Endothelial cell of umbilical vein (primary cell): ENCODE measurements around the gene CSH2. TPM values are rescaled to one million over a fixed set of nuclear protein-coding genes. Genes with fewer than 3 reads are reported as not detected.
A peak's percentile ranks its signal among the peaks of the same experiment; 100 is the strongest.
"Not testable (repeated sequence)": the region's sequence is repeated elsewhere in the genome, so short reads cannot be mapped to it uniquely, and the experiment has no call there.

Experiments
- BruUV-seq: library from RNA; stranded (reverse); fragments of 400-500 nt; replicated peaks from 2 replicates; lab custom pipeline; 2021; lab: Mats Ljungman, UMichigan
- CTCF ChIA-PET: fragments of 300-600, 350-600 bp; sonication (Branson Sonifier 250); formaldehyde crosslinking; loops from one replicate; lab custom pipeline; 2021; ENCODE audit warnings: antibody characterized with exemption, inconsistent platforms; lab: Charles Lee
- POLR2A ChIA-PET: fragments of 300-600, 350-600 bp; sonication (Branson Sonifier 250); formaldehyde crosslinking; loops from one replicate; lab custom pipeline; 2021; ENCODE audit warnings: antibody characterized with exemption, inconsistent platforms; lab: Charles Lee
- DNase-seq: peaks from one replicate; pipeline ENCODE4 v3.0.0-alpha.2; 2011; ENCODE audit warnings: low read depth, low spot score
- FAIRE-seq: peaks from 2 replicates; lab custom pipeline; 2011; peaks lifted over from hg19 to GRCh38; lab: Jason Lieb, UNC
- H2AFZ ChIP-seq: 2 replicates; pipeline ENCODE4 v1.6.0; 2012; ENCODE audit warnings: low read depth, low read length, control low read depth, inconsistent platforms
- H3K27ac ChIP-seq: 2 replicates; pipeline ENCODE4 v1.5.1; 2011; ENCODE audit warnings: low read depth, mild to moderate bottlenecking, control low read depth, low read length, moderate library complexity; ENCODE audit not compliant: insufficient read depth
- H3K27me3 ChIP-seq, 2 experiments: 2 replicates each; pipeline versions ENCODE4 v1.6.0 to v1.6.1; 2011; ENCODE audit warnings: low read length in 2 of 2, mixed read lengths in 1 of 2; ENCODE audit not compliant: control insufficient read depth in 2 of 2, insufficient read depth in 2 of 2
- H3K36me3 ChIP-seq, 2 experiments: 2 replicates in 1 of 2; 3 replicates in 1 of 2; pipeline ENCODE4 v1.5.1; 2011; ENCODE audit warnings: low read length in 2 of 2, mild to moderate bottlenecking in 1 of 2, moderate library complexity in 1 of 2; ENCODE audit not compliant: control insufficient read depth in 2 of 2, insufficient read depth in 2 of 2; ENCODE audit errors: extremely low read depth in 1 of 2
- H3K4me1 ChIP-seq: 3 replicates; pipeline ENCODE4 v1.5.1; 2011; ENCODE audit warnings: mild to moderate bottlenecking, low read length; ENCODE audit not compliant: control insufficient read depth, insufficient read depth; ENCODE audit errors: extremely low read depth
- H3K4me2 ChIP-seq: 2 replicates; pipeline ENCODE4 v1.6.1; 2011; ENCODE audit warnings: low read length, control low read depth, mixed read lengths; ENCODE audit not compliant: insufficient read depth
- H3K4me3 ChIP-seq, 3 experiments: fragments of 200-600 bp in 1 of 3; sonication (generic), shearing (Covaris generic) in 1 of 3; replicated peaks in 1 of 3; 2 replicates each; pipeline ENCODE4 v1.5.1; 2011 to 2016; ENCODE audit warnings: control low read depth in 3 of 3, low read length in 3 of 3, mild to moderate bottlenecking in 2 of 3, inconsistent platforms in 1 of 3, low read depth in 1 of 3, moderate library complexity in 1 of 3; ENCODE audit not compliant: insufficient read depth in 1 of 3
- H3K79me2 ChIP-seq: 2 replicates; pipeline ENCODE4 v1.6.0; 2012; ENCODE audit warnings: low read length, inconsistent platforms; ENCODE audit not compliant: control insufficient read depth, insufficient read depth
- H3K9ac ChIP-seq: replicated peaks from 2 replicates; pipeline ENCODE3; 2011; ENCODE audit warnings: low read length, control low read depth; ENCODE audit not compliant: insufficient read depth; ENCODE audit errors: extremely low read depth
- H3K9me1 ChIP-seq: replicated peaks from 3 replicates; pipeline ENCODE4 v1.6.0; 2011; ENCODE audit warnings: mild to moderate bottlenecking, low read length; ENCODE audit not compliant: control insufficient read depth, insufficient read depth; ENCODE audit errors: extremely low read depth
- H3K9me3 ChIP-seq: replicated peaks from 2 replicates; pipeline ENCODE4 v1.5.1; 2012; ENCODE audit warnings: low read length, inconsistent platforms; ENCODE audit not compliant: control insufficient read depth, insufficient read depth
- H4K20me1 ChIP-seq: replicated peaks from 2 replicates; pipeline ENCODE3; 2011; ENCODE audit warnings: mild to moderate bottlenecking, low read length; ENCODE audit not compliant: control insufficient read depth, insufficient read depth; ENCODE audit errors: extremely low read depth
- dilution Hi-C: fragments of 300-500 bp; cut with MboI; formaldehyde crosslinking; loops from one replicate; pipeline ENCODE4 v1.15.0; 2019; ENCODE audit warnings: low sequenced_read_pairs; ENCODE audit not compliant: extremely low pct_ligation_motif_present
- intact Hi-C: fragments of 100-400 bp; cut with micrococcal nuclease; formaldehyde crosslinking; loops from one replicate; pipeline ENCODE4 v1.10.0; 2022
- polyA plus RNA-seq, 4 experiments: library from polyadenylated mRNA; depleted of rRNA in 3 of 4; stranded (reverse) in 3 of 4; unstranded in 1 of 4; fragments of >200 nt; gene quantifications; 2 replicates each; pipeline versions ENCODE4 v1.2.1 to v1.2.3, GENCODE V29; 2011 to 2012; ENCODE audit warnings: missing spikeins in 1 of 4
- total RNA-seq: library from RNA; stranded (reverse); gene quantifications from 2 replicates; pipeline ENCODE4 v1.2.3, GENCODE V29; 2021
- TF ChIP-seq, protein P1 (sequence below), 2 donors: IDR thresholded peaks; 1 replicate in 1 of 2; 2 replicates in 1 of 2; pipeline ENCODE4 v1.5.1; 2011; ENCODE audit warnings: low read length in 2 of 2, mild to moderate bottlenecking in 2 of 2, moderate library complexity in 2 of 2, control low read depth in 1 of 2, inconsistent platforms in 1 of 2, low read depth in 1 of 2; ENCODE audit not compliant: insufficient read depth in 1 of 2; ENCODE audit errors: extremely low read depth in 1 of 2

The CSH2 gene
- total and polyA plus RNA-seq, 2 donors (not counting 3 experiments of a cell fraction or from before 2014, with no cell fraction given): not detected

DNA sequence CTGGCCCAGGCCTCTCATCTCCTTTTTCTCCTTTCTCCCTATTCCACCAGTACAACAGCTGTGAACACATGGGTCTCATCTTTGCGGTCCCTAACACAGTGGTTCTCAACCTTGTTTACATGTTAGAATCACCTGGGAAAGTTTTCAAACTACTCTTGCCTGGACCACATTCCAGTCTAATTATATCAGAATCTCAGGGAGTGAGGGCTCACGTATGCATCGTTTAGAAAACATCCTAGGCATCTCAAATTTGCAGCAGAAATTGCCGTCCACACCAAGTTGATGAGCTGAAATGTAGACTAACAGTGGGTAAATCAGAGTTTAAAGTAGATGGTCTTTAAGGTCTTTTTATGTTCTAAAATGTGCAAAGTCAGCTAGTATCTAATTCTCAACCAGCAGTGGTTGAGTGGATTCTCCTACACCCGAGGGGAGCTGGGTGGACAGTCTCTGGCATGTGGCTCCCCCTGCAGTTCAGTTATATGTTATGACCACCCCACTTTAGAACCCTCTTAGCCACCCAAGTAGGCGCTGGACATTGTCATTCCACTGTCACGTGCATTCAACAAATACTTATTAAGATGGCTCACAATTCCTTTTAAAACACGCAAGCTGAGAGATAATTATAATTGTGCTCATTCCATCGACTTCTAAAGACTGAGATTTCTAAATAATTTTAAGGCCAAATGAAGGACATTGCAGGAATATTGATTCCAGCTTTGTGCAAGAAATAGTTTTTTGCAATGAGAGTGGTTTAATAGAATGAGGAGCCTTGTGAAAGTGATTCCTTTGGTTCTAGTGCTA, 3.8 kb downstream of the CSH2 start:
- H3K79me2 ChIP-seq, POLR2A ChIA-PET, H4K20me1 ChIP-seq, intact Hi-C loops, dilution Hi-C loops, H3K36me3 ChIP-seq, H2AFZ ChIP-seq, H3K4me2 ChIP-seq, H3K9me3 ChIP-seq, H3K4me1 ChIP-seq, H3K4me3 ChIP-seq, FAIRE-seq, H3K9me1 ChIP-seq, H3K9ac ChIP-seq, DNase-seq, BruUV-seq, H3K27ac ChIP-seq, H3K27me3 ChIP-seq: not testable (repeated sequence)
- CTCF ChIA-PET: interaction anchor here (0.9 to 1.1 kb wide), 2 partner anchors 9 to 21 kb away, joined by 4 to 6 read pairs; no protein-coding TSS in a partner anchor
- TF ChIP-seq, protein P1, sequence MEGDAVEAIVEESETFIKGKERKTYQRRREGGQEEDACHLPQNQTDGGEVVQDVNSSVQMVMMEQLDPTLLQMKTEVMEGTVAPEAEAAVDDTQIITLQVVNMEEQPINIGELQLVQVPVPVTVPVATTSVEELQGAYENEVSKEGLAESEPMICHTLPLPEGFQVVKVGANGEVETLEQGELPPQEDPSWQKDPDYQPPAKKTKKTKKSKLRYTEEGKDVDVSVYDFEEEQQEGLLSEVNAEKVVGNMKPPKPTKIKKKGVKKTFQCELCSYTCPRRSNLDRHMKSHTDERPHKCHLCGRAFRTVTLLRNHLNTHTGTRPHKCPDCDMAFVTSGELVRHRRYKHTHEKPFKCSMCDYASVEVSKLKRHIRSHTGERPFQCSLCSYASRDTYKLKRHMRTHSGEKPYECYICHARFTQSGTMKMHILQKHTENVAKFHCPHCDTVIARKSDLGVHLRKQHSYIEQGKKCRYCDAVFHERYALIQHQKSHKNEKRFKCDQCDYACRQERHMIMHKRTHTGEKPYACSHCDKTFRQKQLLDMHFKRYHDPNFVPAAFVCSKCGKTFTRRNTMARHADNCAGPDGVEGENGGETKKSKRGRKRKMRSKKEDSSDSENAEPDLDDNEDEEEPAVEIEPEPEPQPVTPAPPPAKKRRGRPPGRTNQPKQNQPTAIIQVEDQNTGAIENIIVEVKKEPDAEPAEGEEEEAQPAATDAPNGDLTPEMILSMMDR (IDR thresholded peaks at IDR 0.05; ENCODE audit: extremely low read depth in 1 of 2, insufficient read depth in 1 of 2, low read depth in 1 of 2, low read length in 2 of 2): peak in 1 of 2 donors; percentile 12

DNA sequence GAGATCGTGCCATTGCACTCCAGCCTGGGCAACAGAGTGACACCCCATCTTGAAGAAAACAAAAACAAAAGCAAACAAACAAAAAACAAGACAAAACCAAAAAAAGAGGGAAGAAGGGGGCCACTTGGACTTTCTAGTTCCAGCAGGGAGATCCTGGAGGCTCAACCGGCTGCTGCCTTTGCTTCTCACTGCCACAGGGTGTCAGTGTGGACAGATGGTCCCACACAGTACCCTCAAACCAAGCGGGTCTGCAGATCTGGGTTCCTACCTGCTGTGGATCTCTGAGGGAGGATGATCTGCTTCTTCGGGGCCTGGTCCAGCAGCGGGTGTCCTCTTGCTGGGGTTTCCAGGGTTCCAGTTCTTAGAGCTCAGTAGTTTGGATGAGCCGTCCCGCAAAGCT, 6.9 kb downstream of the CSH2 start:
- H4K20me1 ChIP-seq, H3K4me1 ChIP-seq, FAIRE-seq, H3K36me3 ChIP-seq, H3K4me2 ChIP-seq, intact Hi-C loops, H3K9ac ChIP-seq, BruUV-seq, H3K9me3 ChIP-seq, H3K27me3 ChIP-seq, H2AFZ ChIP-seq, H3K27ac ChIP-seq, H3K9me1 ChIP-seq, H3K79me2 ChIP-seq, H3K4me3 ChIP-seq, DNase-seq, dilution Hi-C loops: not testable (repeated sequence)
- POLR2A ChIA-PET: interaction anchor here (0.8 kb wide), 1 partner anchor 124 kb away, joined by 3 read pairs; no protein-coding TSS in a partner anchor
- CTCF ChIA-PET: interaction anchor here (0.7 to 2.4 kb wide), 15 partner anchors 8 to 263 kb away, joined by 3 to 19 read pairs (median 5); partner anchors contain the start of gene GH2
